ENCODE results near the gene SMIM20.
A peak's percentile ranks its signal among the peaks of the same experiment; 100 is the strongest.

The SMIM20 gene

GRCh38 chr4:25965629-25966028, 51.6 kb downstream of the SMIM20 start:
- no peak for DNase-seq

GRCh38 chr4:25966171-25966570, 52.2 kb downstream of the SMIM20 start:
- peak; percentile 80 for DNase-seq

- DNase-seq: no peak
Observed at GRCh38 chr4:25969374-25970155, 55.5 kb downstream of the SMIM20 start.

- peak; percentile 24 for DNase-seq
Observed at GRCh38 chr4:25970226-25970675, 56.2 kb downstream of the SMIM20 start.

- DNase-seq: no peak
Observed at GRCh38 chr4:25970691-25971432, 56.8 kb downstream of the SMIM20 start.

- no peak for DNase-seq
Observed at GRCh38 chr4:25972366-25972765, 58.3 kb downstream of the SMIM20 start.

- no peak for DNase-seq
Observed at GRCh38 chr4:25972984-25973745, 59.1 kb downstream of the SMIM20 start.

GRCh38 chr4:25976780-25977179, 62.8 kb downstream of the SMIM20 start:
- no peak for DNase-seq

GRCh38 chr4:25977397-25978170, 63.6 kb downstream of the SMIM20 start:
- no peak for DNase-seq

- no peak for DNase-seq
Observed at GRCh38 chr4:25978327-25978726, 64.3 kb downstream of the SMIM20 start.
